HepG2 (cell line): ENCODE measurements around the gene TPCN2. TPM values are rescaled to one million over a fixed set of nuclear protein-coding genes. Genes with fewer than 3 reads are reported as not detected.

Source experiments
- ATAC-seq: fragments of 200-7000 bp; cut with Tn5 transposase; 3 replicates; pipeline ENCODE4 v1.9.1; 2020; ENCODE audit warnings: mild to moderate bottlenecking, moderate library complexity
- BruUV-seq: library from RNA; stranded (reverse); fragments of 400-500 nt; replicated peaks from 2 replicates; lab custom pipeline; 2021; lab: Mats Ljungman, UMichigan
- CTCF ChIA-PET: fragments of 300-600 bp; formaldehyde crosslinking; extraction: SDS; loops from one replicate; lab custom pipeline; 2021; ENCODE audit warnings: low total read pairs, inconsistent platforms, low intra/inter-chr PET ratio; lab: Yijun Ruan, JAX
- POLR2A ChIA-PET: fragments of 350-600 bp; sonication (Branson Sonifier 250); formaldehyde crosslinking; loops from one replicate; lab custom pipeline; 2020; ENCODE audit warnings: antibody characterized with exemption, inconsistent platforms; lab: Yijun Ruan, JAX
- DNase-seq: peaks from one replicate; pipeline ENCODE4 v3.0.0-alpha.2; 2015; ENCODE audit warnings: low spot score
- FAIRE-seq: peaks from 3 replicates; lab custom pipeline; 2011; peaks lifted over from hg19 to GRCh38; lab: Jason Lieb, UNC
- H2AFZ ChIP-seq: one replicate; pipeline ENCODE4 v1.6.1; 2011; ENCODE audit warnings: low read length, inconsistent platforms
- H3K27ac ChIP-seq: fragments of 300-600 bp; 3 replicates; pipeline ENCODE4 v1.8.0; 2011; ENCODE audit warnings: mixed run types, mild to moderate bottlenecking, mixed read lengths, low read length, inconsistent platforms; ENCODE audit not compliant: insufficient read depth; ENCODE audit errors: extremely low read length
- H3K27me3 ChIP-seq, 2 experiments: fragments of 200-600 bp in 1 of 2; 2 replicates in 1 of 2; 3 replicates in 1 of 2; pipeline versions ENCODE4 v1.6.0 to v1.8.0; 2011; ENCODE audit warnings: low read length in 2 of 2, mild to moderate bottlenecking in 2 of 2, moderate library complexity in 2 of 2, inconsistent platforms in 1 of 2; ENCODE audit not compliant: insufficient read depth in 2 of 2, control insufficient read depth in 1 of 2
- H3K36me3 ChIP-seq, 2 experiments: fragments of 200-600 bp in 1 of 2; replicated peaks in 1 of 2; 2 replicates in 1 of 2; 3 replicates in 1 of 2; pipeline versions ENCODE4 v1.5.1 to v1.8.0; 2011; ENCODE audit warnings: low read length in 2 of 2, inconsistent platforms in 1 of 2; ENCODE audit not compliant: insufficient read depth in 2 of 2, control insufficient read depth in 1 of 2
- H3K4me1 ChIP-seq: 2 replicates; pipeline ENCODE4 v1.5.1; 2012; ENCODE audit warnings: low read length, inconsistent platforms; ENCODE audit not compliant: insufficient read depth
- H3K4me2 ChIP-seq: 2 replicates; pipeline ENCODE4 v1.6.0; 2011; ENCODE audit warnings: low read depth, low read length, inconsistent platforms
- H3K4me3 ChIP-seq, 3 experiments: fragments of 200-600 bp in 1 of 3; sonication (generic), shearing (Covaris generic) in 1 of 3; replicated peaks in 1 of 3; 2 replicates each; pipeline ENCODE4 v1.5.1; 2011 to 2016; ENCODE audit warnings: low read length in 3 of 3, inconsistent platforms in 2 of 3, low read depth in 2 of 3, mild to moderate bottlenecking in 2 of 3, control low read depth in 1 of 3, mixed read lengths in 1 of 3; ENCODE audit not compliant: insufficient read depth in 1 of 3
- H3K79me2 ChIP-seq: one replicate; pipeline ENCODE4 v1.6.1; 2011; ENCODE audit warnings: low read length, inconsistent platforms; ENCODE audit not compliant: insufficient read depth
- H3K9ac ChIP-seq: 2 replicates; pipeline ENCODE4 v1.6.0; 2011; ENCODE audit warnings: mild to moderate bottlenecking, low read depth, low read length, inconsistent platforms; ENCODE audit not compliant: insufficient read depth
- H3K9me3 ChIP-seq: 2 replicates; pipeline ENCODE4 v1.5.1; 2012; ENCODE audit warnings: mild to moderate bottlenecking, low read length
- H4K20me1 ChIP-seq: 2 replicates; pipeline ENCODE4 v1.6.0; 2011; ENCODE audit warnings: inconsistent platforms, mild to moderate bottlenecking, low read length, moderate library complexity; ENCODE audit not compliant: insufficient read depth
- ATF7-NPFF ChIP-seq: sonication (generic); formaldehyde crosslinking; IDR thresholded peaks from 2 replicates; pipeline ENCODE4 v1.8.1; 2023; ENCODE audit warnings: mild to moderate bottlenecking, low read depth, missing genetic modification reagents, moderate library complexity
- HES4 ChIP-seq: sonication (generic); formaldehyde crosslinking; IDR thresholded peaks from 2 replicates; pipeline ENCODE4 v1.9.0; 2021; ENCODE audit warnings: mild to moderate bottlenecking, missing genetic modification reagents, borderline replicate concordance
- HMGA1 ChIP-seq: sonication (generic); formaldehyde crosslinking; conservative IDR thresholded peaks from 2 replicates; pipeline ENCODE4 v1.4.0; 2020; ENCODE audit warnings: missing genetic modification reagents
- KLF13 ChIP-seq: sonication (generic); formaldehyde crosslinking; IDR thresholded peaks from 2 replicates; pipeline ENCODE4 v1.4.0; 2020; ENCODE audit warnings: mild to moderate bottlenecking, missing genetic modification reagents
- KLF15 ChIP-seq: sonication (generic); formaldehyde crosslinking; IDR thresholded peaks from 2 replicates; pipeline ENCODE4 v1.8.1; 2023; ENCODE audit warnings: borderline replicate concordance, mild to moderate bottlenecking, inconsistent platforms, missing genetic modification reagents, mixed read lengths
- NFIB ChIP-seq: sonication (generic); formaldehyde crosslinking; IDR thresholded peaks from 2 replicates; pipeline ENCODE4 v1.9.0; 2021; ENCODE audit warnings: missing genetic modification reagents, mild to moderate bottlenecking, borderline replicate concordance
- SP2 ChIP-seq: sonication (generic); formaldehyde crosslinking; IDR thresholded peaks from 2 replicates; pipeline ENCODE4 v1.5.1; 2020; ENCODE audit warnings: mild to moderate bottlenecking, missing genetic modification reagents
- ZMYM3 ChIP-seq: sonication (generic); formaldehyde crosslinking; IDR thresholded peaks from 2 replicates; pipeline ENCODE4 v1.5.1; 2020; ENCODE audit warnings: mild to moderate bottlenecking, missing genetic modification reagents
- ZNF430 ChIP-seq: sonication (generic); formaldehyde crosslinking; IDR thresholded peaks from 2 replicates; pipeline ENCODE4 v1.9.0; 2021; ENCODE audit warnings: mild to moderate bottlenecking, missing genetic modification reagents
- ZNF431 ChIP-seq: sonication (generic); formaldehyde crosslinking; IDR thresholded peaks from 2 replicates; pipeline ENCODE4 v1.9.0; 2022; ENCODE audit warnings: missing genetic modification reagents, low read depth, mild to moderate bottlenecking, borderline replicate concordance
- WGBS: methylation state at CpG from one replicate; pipeline ENCODE4 v1.1.6; 2017; ENCODE audit warnings: low lambda C conversion rate; 5-methylcytosine and 5-hydroxymethylcytosine counted together
- in situ Hi-C: cut with HindIII; loops from 2 replicates; pipeline ENCODE4 v1.10.0; 2017; ENCODE audit warnings: low pct_unique_long_range_greater_than_20kb; ENCODE audit not compliant: extremely low pct_ligation_motif_present
- intact Hi-C: fragments of 100-400 bp; cut with micrococcal nuclease; formaldehyde crosslinking; loops from one replicate; pipeline ENCODE4 v1.10.0; 2022; ENCODE audit not compliant: unreplicated experiment
- polyA plus RNA-seq, 8 experiments: library from polyadenylated mRNA; depleted of rRNA in 3 of 8; stranded (reverse) in 7 of 8; unstranded in 1 of 8; fragments of >200 nt; fragmentation: Illumina TruSeq in 4 of 8; extraction: Trizol in 4 of 8; gene quantifications; 2 replicates each; pipeline versions ENCODE4 v1.2.1 to v1.2.3, GENCODE V29; 2011 to 2016; ENCODE audit warnings: low read depth in 4 of 8, missing spikeins in 1 of 8, mixed read lengths in 1 of 8; ENCODE audit not compliant: insufficient read depth in 1 of 8
- total RNA-seq, 5 experiments: library from RNA; depleted of rRNA; stranded (reverse); fragments of >200 nt; fragmentation: Illumina TruSeq; extraction: Trizol; gene quantifications; 2 replicates each; pipeline ENCODE4 v1.2.3, GENCODE V29; 2016; ENCODE audit warnings: low read depth in 1 of 5
- TF ChIP-seq, protein P1 (sequence below): sonication (generic); formaldehyde crosslinking; IDR thresholded peaks from 2 replicates; pipeline ENCODE4 v1.5.1; 2020; ENCODE audit warnings: missing genetic modification reagents, mild to moderate bottlenecking, borderline replicate concordance
- TF ChIP-seq, protein P2 (sequence below): sonication (generic); formaldehyde crosslinking; IDR thresholded peaks from 2 replicates; pipeline ENCODE4 v1.4.0; 2020; ENCODE audit warnings: mild to moderate bottlenecking, low read depth, missing genetic modification reagents

TPCN2 gene
- total and polyA plus RNA-seq, 2 of the 13 experiments (the other 11 are each of a cell fraction or from before 2014, with no cell fraction given) = 5.6 to 5.9 TPM

DNA sequence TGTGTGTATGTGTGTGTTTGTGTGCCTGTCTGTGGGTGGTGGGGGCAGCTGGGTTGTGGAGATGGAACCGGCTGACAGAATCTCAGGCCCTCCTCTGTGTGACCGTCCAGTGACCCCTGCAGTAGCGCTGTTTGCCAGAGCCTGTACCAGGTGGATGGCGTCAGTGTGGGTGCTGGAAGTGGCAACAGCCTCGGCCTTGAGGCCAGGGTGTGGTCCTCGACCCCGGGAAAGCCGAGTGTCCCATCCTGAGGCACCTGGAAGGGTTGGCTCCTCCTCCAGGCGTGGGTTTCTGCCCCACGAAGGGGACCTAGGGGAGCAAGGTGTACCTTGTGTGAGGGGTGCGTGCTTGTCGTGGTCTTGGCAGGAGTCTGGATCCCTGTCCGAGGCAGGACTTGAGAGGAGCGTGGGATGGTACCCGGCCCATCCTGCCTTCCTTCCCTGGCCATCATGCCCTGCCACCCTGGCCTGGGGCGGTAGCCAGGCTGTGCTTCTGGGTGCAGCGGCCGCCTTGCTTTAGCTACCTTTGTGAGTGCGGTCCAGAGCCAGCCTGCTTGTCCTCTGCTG is 16.5 kb downstream of the TPCN2 start:
- no peak for TF ChIP-seq ZNF431 (CRISPR knock-in tag)
- no peak for TF ChIP-seq HMGA1
- TF ChIP-seq ATF7-NPFF = no peak
- TF ChIP-seq KLF13 (CRISPR knock-in tag) = no peak
- TF ChIP-seq, protein P1, sequence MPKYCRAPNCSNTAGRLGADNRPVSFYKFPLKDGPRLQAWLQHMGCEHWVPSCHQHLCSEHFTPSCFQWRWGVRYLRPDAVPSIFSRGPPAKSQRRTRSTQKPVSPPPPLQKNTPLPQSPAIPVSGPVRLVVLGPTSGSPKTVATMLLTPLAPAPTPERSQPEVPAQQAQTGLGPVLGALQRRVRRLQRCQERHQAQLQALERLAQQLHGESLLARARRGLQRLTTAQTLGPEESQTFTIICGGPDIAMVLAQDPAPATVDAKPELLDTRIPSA (CRISPR knock-in tag) = no peak
- TF ChIP-seq KLF15 (CRISPR knock-in tag) = no peak
- no peak for TF ChIP-seq HES4 (CRISPR knock-in tag)
- TF ChIP-seq ZNF430 (CRISPR knock-in tag) = no peak
- TF ChIP-seq, protein P2, sequence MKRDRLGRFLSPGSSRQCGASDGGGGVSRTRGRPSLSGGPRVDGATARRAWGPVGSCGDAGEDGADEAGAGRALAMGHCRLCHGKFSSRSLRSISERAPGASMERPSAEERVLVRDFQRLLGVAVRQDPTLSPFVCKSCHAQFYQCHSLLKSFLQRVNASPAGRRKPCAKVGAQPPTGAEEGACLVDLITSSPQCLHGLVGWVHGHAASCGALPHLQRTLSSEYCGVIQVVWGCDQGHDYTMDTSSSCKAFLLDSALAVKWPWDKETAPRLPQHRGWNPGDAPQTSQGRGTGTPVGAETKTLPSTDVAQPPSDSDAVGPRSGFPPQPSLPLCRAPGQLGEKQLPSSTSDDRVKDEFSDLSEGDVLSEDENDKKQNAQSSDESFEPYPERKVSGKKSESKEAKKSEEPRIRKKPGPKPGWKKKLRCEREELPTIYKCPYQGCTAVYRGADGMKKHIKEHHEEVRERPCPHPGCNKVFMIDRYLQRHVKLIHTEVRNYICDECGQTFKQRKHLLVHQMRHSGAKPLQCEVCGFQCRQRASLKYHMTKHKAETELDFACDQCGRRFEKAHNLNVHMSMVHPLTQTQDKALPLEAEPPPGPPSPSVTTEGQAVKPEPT = no peak
- no peak for TF ChIP-seq SP2 (CRISPR knock-in tag)
- TF ChIP-seq ZMYM3 = no peak
- TF ChIP-seq NFIB (CRISPR knock-in tag) = no peak
- TF ChIP-seq, all 625 proteins: peak for 0
- no peak overlapping the region for H3K27ac ChIP-seq
- DNase-seq (no peak), FAIRE-seq (no peak), ATAC-seq (no peak)
- H3K27me3 ChIP-seq = no peaks in the 10 kb centered on the region
- no peaks in the 10 kb centered on the region for H3K4me1 ChIP-seq
- no TSS peak for BruUV-seq
- no peaks in the 10 kb centered on the region for H3K9me3 ChIP-seq
- intact Hi-C loops = no loop called here
- no peak overlapping the region for H3K4me2 ChIP-seq
- in situ Hi-C loops = no loop called here
- no peak overlapping the region for H3K4me3 ChIP-seq
- WGBS = 96% methylated on average over 7 of the region's 19 CpGs
- ChIA-PET POLR2A (no interaction called here), CTCF (no interaction called here)
- H3K9ac ChIP-seq = no peak overlapping the region
- H2AFZ ChIP-seq = no peak overlapping the region
- no peaks in the 10 kb centered on the region for H3K79me2 ChIP-seq
- 0 out of 2 replicates have a peak, but pooled peaks cover 3% of the 10 kb centered on the region for H4K20me1 ChIP-seq
- peaks cover 7 to 9% of the 10 kb centered on the region in 2 experiments; a peak in 3 of 5 replicates for H3K36me3 ChIP-seq
